HepG2 (cell line): ENCODE measurements around the gene ONECUT2. TPM values are rescaled to one million over a fixed set of nuclear protein-coding genes. Genes with fewer than 3 reads are reported as not detected.

ENCODE experiments used
- E2F1 ChIP-seq: sonication (generic); formaldehyde crosslinking; IDR thresholded peaks from 2 replicates; pipeline ENCODE4 v1.5.0; 2020; ENCODE audit warnings: missing genetic modification reagents
- ELF3 ChIP-seq: IDR thresholded peaks from 2 replicates; pipeline ENCODE4 v1.6.1; 2016; ENCODE audit warnings: missing genetic modification reagents, missing compliant biosample characterization
- KAT7 ChIP-seq: IDR thresholded peaks from 2 replicates; pipeline ENCODE4 v1.6.1; 2018; ENCODE audit warnings: borderline replicate concordance, missing compliant biosample characterization
- RAD21 ChIP-seq: fragments of 450-650 bp; formaldehyde crosslinking; IDR thresholded peaks from 2 replicates; pipeline ENCODE4 v1.5.0; 2020; ENCODE audit warnings: mild to moderate bottlenecking
- SIX4 ChIP-seq: sonication (generic); formaldehyde crosslinking; IDR thresholded peaks from 2 replicates; pipeline ENCODE4 v1.4.0; 2020; ENCODE audit warnings: missing genetic modification reagents
- SKIL ChIP-seq: sonication (generic); formaldehyde crosslinking; IDR thresholded peaks from 2 replicates; pipeline ENCODE4 v1.8.0; 2022; ENCODE audit warnings: missing genetic modification reagents, mild to moderate bottlenecking, moderate library complexity, borderline replicate concordance
- SMC3 ChIP-seq: IDR thresholded peaks from 2 replicates; pipeline ENCODE4 v1.6.1; 2011; ENCODE audit warnings: low read length, improper control_type of control experiment
- SOX13 ChIP-seq, 3 experiments: fragments of 450-650 bp in 1 of 3; sonication (generic) in 1 of 3; formaldehyde crosslinking in 1 of 3; IDR thresholded peaks in 2 of 3; conservative IDR thresholded peaks in 1 of 3; 2 replicates each; pipeline versions ENCODE4 v1.5.0 to v1.6.1; 2016 to 2020; ENCODE audit warnings: antibody characterized with exemption in 1 of 3, mild to moderate bottlenecking in 1 of 3, missing compliant biosample characterization in 1 of 3, missing genetic modification reagents in 1 of 3, moderate library complexity in 1 of 3
- SOX6 ChIP-seq, 2 experiments: fragments of 450-650 bp in 1 of 2; sonication (generic) in 1 of 2; formaldehyde crosslinking in 1 of 2; IDR thresholded peaks; 2 replicates each; pipeline versions ENCODE4 v1.4.0 to v1.6.1; 2017 to 2020; ENCODE audit warnings: antibody characterized with exemption in 1 of 2, mild to moderate bottlenecking in 1 of 2, missing genetic modification reagents in 1 of 2
- TFDP2 ChIP-seq: sonication (generic); formaldehyde crosslinking; IDR thresholded peaks from 2 replicates; pipeline ENCODE4 v1.4.0; 2020; ENCODE audit warnings: missing genetic modification reagents
- ZBTB43 ChIP-seq: sonication (generic); formaldehyde crosslinking; conservative IDR thresholded peaks from 2 replicates; pipeline ENCODE4 v1.4.0; 2020; ENCODE audit warnings: missing genetic modification reagents
- ZNF232 ChIP-seq: sonication (generic); formaldehyde crosslinking; IDR thresholded peaks from 2 replicates; pipeline ENCODE4 v1.4.0; 2020; ENCODE audit warnings: missing genetic modification reagents, borderline replicate concordance
- ZNF354B ChIP-seq: sonication (generic); formaldehyde crosslinking; IDR thresholded peaks from 2 replicates; pipeline ENCODE4 v1.8.0; 2022; ENCODE audit warnings: mild to moderate bottlenecking, missing genetic modification reagents
- ZNF460 ChIP-seq: sonication (generic); formaldehyde crosslinking; IDR thresholded peaks from 2 replicates; pipeline ENCODE4 v1.5.1; 2020; ENCODE audit warnings: missing genetic modification reagents, mild to moderate bottlenecking, borderline replicate concordance
- polyA plus RNA-seq, 8 experiments: library from polyadenylated mRNA; depleted of rRNA in 3 of 8; stranded (reverse) in 7 of 8; unstranded in 1 of 8; fragments of >200 nt; fragmentation: Illumina TruSeq in 4 of 8; extraction: Trizol in 4 of 8; gene quantifications; 2 replicates each; pipeline versions ENCODE4 v1.2.1 to v1.2.3, GENCODE V29; 2011 to 2016; ENCODE audit warnings: low read depth in 4 of 8, missing spikeins in 1 of 8, mixed read lengths in 1 of 8; ENCODE audit not compliant: insufficient read depth in 1 of 8
- total RNA-seq, 5 experiments: library from RNA; depleted of rRNA; stranded (reverse); fragments of >200 nt; fragmentation: Illumina TruSeq; extraction: Trizol; gene quantifications; 2 replicates each; pipeline ENCODE4 v1.2.3, GENCODE V29; 2016; ENCODE audit warnings: low read depth in 1 of 5
- TF ChIP-seq, protein P1 (sequence below), 2 experiments: sonication (generic) in 1 of 2; formaldehyde crosslinking in 1 of 2; IDR thresholded peaks; 2 replicates each; pipeline versions ENCODE4 v1.6.1 to v1.9.0; 2014 to 2022; ENCODE audit warnings: antibody characterized with exemption in 1 of 2, borderline replicate concordance in 1 of 2, inconsistent platforms in 1 of 2, low read depth in 1 of 2, missing genetic modification reagents in 1 of 2

Gene ONECUT2
- total and polyA plus RNA-seq, 2 of the 13 experiments (the other 11 are each of a cell fraction or from before 2014, with no cell fraction given) = 3.0 to 3.2 TPM

GRCh38 chr18:57422313-57422872, 12.8 kb upstream of the ONECUT2 start (continued):
- TF ChIP-seq, protein P1, sequence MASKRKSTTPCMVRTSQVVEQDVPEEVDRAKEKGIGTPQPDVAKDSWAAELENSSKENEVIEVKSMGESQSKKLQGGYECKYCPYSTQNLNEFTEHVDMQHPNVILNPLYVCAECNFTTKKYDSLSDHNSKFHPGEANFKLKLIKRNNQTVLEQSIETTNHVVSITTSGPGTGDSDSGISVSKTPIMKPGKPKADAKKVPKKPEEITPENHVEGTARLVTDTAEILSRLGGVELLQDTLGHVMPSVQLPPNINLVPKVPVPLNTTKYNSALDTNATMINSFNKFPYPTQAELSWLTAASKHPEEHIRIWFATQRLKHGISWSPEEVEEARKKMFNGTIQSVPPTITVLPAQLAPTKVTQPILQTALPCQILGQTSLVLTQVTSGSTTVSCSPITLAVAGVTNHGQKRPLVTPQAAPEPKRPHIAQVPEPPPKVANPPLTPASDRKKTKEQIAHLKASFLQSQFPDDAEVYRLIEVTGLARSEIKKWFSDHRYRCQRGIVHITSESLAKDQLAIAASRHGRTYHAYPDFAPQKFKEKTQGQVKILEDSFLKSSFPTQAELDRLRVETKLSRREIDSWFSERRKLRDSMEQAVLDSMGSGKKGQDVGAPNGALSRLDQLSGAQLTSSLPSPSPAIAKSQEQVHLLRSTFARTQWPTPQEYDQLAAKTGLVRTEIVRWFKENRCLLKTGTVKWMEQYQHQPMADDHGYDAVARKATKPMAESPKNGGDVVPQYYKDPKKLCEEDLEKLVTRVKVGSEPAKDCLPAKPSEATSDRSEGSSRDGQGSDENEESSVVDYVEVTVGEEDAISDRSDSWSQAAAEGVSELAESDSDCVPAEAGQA (IDR thresholded peaks at IDR 0.05; ENCODE audit: low read depth) = no peak
- TF ChIP-seq, protein P1 (CRISPR knock-in tag; IDR thresholded peaks at IDR 0.05; ENCODE audit: borderline replicate concordance) = 0 out of 2 replicates have a peak, but pooled peaks have one; percentile 59
- TF ChIP-seq ELF3 (CRISPR knock-in tag) (peak; percentile 94), E2F1 (CRISPR knock-in tag) (no peak), SOX13 (IDR thresholded peaks at IDR 0.05) (no peak), SOX13 (CRISPR knock-in tag; conservative IDR thresholded peaks at IDR 0.05 in 1 of 2, IDR thresholded peaks at IDR 0.05 in 1 of 2) (peak in 1 of 2 experiments; percentile 79; a peak in 2 of 4 replicates), TFDP2 (no peak), RAD21 (no peak), ZNF354B (CRISPR knock-in tag) (no peak), KAT7 (CRISPR knock-in tag) (peak; percentile 37; the same call in 1 of the 2 replicates), SKIL (CRISPR knock-in tag) (no peak), ZNF232 (CRISPR knock-in tag) (peak; percentile 28; the same call in 1 of the 2 replicates), ZBTB43 (CRISPR knock-in tag) (no peak), ZNF460 (no peak), SOX6 (IDR thresholded peaks at IDR 0.05) (no peak), SOX6 (CRISPR knock-in tag; IDR thresholded peaks at IDR 0.05) (peak; percentile 73), SIX4 (CRISPR knock-in tag) (0 out of 2 replicates have a peak, but pooled peaks have one; percentile 18), SMC3 (no peak)
